GM12801 (cell line): ENCODE measurements around the gene ATP9B.

Experiments used
- CTCF ChIP-seq: IDR thresholded peaks from one replicate; pipeline ENCODE4 v1.5.1; 2011; ENCODE audit warnings: control low read depth; ENCODE audit not compliant: insufficient read length; ENCODE audit errors: extremely low read depth

ATP9B gene

GRCh38 chr18:79352432-79352831 lies 283.2 kb downstream of the ATP9B start:
- TF ChIP-seq CTCF, result no peak

GRCh38 chr18:79353267-79353666 lies 284.1 kb downstream of the ATP9B start:
- no peak for TF ChIP-seq CTCF

GRCh38 chr18:79354350-79354749 lies 285.2 kb downstream of the ATP9B start:
- no peak for TF ChIP-seq CTCF

- no peak for TF ChIP-seq CTCF
These were observed 286.5 kb downstream of the ATP9B start for GRCh38 chr18:79355433-79356335.

GRCh38 chr18:79356435-79356834 lies 287.2 kb downstream of the ATP9B start:
- no peak for TF ChIP-seq CTCF

- TF ChIP-seq CTCF, result no peak
These were observed 291.7 kb downstream of the ATP9B start for GRCh38 chr18:79360933-79361332.

- TF ChIP-seq CTCF, result no peak
These were observed 292.8 kb downstream of the ATP9B start for GRCh38 chr18:79361766-79362522.
